Measurements from ENCODE around the gene TPT1. TPM values are rescaled to one million over a fixed set of nuclear protein-coding genes. Genes with fewer than 3 reads are reported as not detected.
A peak's percentile ranks its signal among the peaks of the same experiment; 100 is the strongest.
"Not testable (repeated sequence)": the region's sequence is repeated elsewhere in the genome, so short reads cannot be mapped to it uniquely, and the experiment has no call there.

The TPT1 gene
- polyA plus RNA-seq, 3 donors, result 6,882 to 7,003 (median 6,931) TPM

DNA sequence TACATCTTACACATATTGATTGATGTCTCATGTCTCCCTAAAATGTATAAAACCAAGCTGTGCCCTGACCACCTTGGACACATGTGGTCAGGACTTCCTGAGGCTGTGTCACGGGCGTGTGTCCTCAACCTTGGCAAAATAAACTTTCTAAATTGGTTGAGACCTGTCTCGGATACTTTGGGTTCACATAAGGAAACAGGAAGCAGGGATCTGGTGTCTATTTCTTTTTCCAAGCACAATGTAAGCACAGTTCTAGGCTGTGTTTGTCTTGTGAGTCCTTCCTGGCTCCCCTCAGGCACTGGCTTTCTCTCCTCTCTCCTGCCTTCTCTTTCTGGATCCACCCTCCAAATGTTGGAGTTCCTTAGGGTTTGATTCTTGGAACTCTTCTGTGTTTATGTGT lies 27.6 kb upstream of the TPT1 start:
- DNase-seq (ENCODE audit: low read depth in 3 of 3, low spot score in 2 of 3), result no peak

DNA sequence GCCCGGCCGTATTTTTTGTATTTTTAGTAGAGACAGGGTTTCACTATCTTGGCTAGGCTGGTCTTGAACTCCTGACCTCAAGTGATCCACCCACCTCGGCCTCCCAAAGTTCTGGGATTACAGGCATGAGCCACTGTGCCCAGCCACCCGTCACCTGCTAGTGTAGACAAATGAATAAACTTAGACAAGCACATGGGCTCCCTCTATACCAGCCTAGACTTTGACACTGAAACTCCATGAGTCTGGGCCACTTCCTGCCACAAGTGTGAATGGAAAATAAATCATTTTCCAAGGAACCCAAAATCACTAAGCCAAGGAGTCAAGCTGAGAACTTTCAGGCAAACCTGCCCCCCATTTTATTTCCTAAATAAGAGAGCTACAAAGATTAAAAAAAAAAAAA lies 27.0 kb upstream of the TPT1 start:
- no peak for DNase-seq (ENCODE audit: low read depth in 3 of 3, low spot score in 2 of 3)

DNA sequence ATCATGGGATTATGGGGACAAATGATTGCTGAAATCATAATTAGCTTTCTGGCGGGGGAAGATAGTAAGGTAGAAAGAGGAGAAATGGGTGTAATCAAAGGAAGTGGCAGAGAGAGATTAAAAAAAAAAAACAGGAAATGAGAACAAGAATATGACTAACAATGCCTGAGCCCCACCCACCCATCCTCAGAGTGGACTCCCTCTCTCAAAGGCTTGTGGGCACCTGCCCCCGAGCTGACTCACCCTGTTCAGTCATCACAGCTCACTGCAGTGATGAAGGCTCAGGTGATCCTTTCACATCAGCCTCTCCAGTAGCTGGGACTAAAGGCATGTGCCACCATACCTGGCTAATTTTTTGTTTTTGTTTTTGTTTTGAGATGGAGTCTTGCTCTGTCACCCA lies 26.4 kb upstream of the TPT1 start:
- DNase-seq (ENCODE audit: low read depth in 3 of 3, low spot score in 2 of 3), result no peak

DNA sequence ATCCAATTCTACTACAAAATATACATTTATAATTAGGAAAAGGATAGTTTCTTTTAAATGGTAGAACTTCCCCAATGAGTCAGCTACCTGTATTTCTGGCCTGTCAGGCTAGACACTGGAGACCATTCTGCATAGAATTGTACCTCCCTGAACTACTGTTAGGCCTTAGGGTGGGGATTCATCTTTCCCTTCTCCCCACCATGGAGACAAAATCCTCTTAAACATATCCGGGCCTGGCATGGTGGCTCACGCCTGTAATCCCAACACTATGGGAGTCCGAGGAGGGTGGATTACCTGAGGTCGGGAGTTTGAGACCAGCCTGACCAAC lies 24.5 kb upstream of the TPT1 start:
- DNase-seq (ENCODE audit: low read depth in 3 of 3, low spot score in 2 of 3), result no peak

DNA sequence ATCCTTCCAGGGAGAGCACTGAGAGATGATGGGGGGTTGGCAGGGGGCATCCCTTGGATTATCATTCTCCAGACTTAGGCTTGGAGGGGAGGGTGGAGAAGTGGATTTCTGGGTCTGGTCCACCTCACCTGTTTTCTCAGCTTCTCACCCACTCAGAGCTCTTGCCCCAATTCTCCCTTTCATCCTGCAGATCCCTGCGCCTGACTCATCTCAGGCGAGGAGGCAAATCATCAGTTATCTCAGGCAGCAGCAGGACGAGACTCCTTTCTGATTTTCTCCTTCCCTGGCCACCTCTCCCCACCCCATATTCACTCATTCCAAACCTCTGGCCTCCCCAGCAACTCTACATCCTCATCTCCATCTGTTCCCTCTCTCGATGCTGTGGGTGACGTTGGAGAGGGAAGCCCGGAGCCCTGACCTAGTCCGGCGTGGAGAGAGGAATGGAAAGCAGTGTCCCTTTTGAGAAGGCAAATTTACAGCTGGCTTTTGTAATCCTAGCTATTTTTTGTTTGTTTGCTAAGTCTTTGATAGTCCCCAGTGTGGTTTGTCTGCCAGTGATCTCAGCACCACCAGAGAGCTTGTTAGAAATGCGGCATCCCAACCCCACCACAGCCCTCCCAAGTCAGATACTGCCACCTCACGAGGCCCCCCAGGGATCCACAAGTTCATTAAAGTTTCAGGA lies 24.0 kb upstream of the TPT1 start:
- DNase-seq (ENCODE audit: low read depth in 3 of 3, low spot score in 2 of 3), result no peak

DNA sequence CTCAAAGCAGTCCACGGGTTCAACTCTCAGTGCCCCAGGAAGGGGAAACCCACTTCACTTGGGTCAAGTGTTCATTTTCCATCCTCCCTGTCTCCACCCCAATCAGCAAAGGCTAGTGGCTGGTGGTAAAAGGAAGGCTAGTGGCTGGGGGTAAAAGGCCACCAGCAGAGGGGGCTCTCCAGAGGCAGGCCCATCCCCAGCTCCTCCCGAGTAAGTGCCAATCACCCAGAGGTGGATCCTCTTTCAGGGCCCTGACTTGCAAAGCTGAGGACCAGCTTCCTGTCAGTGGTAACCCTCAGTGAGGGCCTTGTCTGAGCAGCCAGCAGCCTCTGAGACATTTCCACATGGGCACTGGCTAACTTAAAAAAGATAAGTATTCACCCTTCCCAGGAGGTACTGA lies 22.0 kb upstream of the TPT1 start:
- no peak for DNase-seq (ENCODE audit: low read depth in 3 of 3, low spot score in 2 of 3)

DNA sequence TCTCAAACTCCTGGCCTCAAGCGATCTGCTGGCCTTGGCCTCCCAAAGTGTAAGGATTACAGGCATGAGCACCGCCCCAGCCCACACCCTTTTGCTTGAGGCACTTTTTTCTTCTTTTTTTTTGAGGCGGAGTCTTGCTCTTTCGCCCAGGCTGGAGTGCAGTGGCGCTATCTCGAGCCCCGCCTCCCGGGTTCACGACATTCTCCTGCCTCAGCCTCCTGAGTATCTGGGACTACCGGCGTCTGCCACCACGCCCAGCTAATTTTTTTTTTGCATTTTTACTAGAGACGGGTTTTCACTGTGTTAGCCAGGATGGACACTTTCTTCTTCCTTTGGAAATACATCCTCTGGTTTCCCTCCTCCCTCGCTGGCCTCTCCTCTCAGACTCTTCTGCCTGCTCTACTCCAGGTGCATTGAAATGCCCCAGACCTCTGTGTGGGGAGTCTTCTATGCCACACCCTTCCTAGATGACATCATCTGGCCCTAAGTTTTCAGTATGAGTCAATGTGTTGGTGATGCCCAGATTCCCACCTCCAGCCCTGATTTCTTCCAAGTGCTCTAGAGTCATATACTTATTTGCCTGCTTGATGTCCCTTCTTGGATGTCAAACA lies 20.7 kb upstream of the TPT1 start:
- no peak for DNase-seq (ENCODE audit: low read depth in 3 of 3, low spot score in 2 of 3)

DNA sequence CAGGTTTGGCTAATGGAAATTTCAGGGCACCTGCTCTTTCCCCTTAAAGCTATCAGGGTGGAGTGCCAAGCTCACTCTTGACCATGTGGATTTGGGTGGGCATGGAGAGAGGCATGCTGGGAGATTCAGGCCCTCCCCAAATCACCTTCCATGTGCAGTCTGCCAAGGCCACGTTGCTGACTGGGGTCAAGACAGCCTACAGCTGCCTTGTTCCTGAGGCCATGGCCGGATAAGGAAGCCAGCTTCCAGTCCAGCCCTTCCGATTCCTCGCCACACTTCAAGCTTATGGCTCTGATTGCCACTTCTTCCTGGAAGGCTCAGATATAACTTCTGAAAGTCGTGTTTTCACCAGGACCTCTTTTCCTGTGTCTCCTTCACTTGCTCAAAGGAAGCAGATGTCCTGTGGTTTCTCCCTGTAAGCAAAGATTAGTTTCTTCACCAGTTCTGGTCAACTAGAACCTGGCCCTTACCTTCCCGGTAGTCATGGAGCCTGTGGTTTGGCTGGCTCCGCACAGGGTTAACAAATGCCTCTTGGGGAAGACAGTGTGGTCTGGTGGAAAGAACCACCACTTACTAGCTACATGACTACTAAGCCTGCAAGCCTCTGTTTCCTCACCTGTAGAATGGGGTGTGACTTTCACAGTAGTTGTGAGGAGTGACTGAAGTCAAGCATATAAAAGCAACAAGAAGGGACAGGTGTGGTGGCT lies 16.1 kb upstream of the TPT1 start:
- no peak for DNase-seq (ENCODE audit: low read depth in 3 of 3, low spot score in 2 of 3)

DNA sequence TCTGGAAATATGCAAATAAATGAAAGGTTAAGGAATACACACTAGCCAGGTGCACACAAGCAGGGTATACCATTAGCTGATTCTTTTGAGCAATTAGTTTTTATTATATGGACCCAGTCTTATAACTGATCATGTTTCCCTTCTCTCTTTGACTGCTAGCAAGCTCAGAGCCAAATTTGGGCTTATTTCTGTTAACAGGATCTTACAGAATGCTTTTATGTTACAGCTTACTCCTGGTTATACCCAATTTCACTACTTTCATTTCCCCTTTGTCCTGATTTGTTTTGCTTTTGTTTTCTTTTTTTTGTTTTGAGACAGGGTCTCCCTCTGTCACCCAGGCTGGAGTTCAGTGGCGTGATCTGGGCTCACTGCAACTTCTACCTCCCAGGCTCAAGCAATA lies 12.9 kb upstream of the TPT1 start:
- no peak for DNase-seq (ENCODE audit: low read depth in 3 of 3, low spot score in 2 of 3)

DNA sequence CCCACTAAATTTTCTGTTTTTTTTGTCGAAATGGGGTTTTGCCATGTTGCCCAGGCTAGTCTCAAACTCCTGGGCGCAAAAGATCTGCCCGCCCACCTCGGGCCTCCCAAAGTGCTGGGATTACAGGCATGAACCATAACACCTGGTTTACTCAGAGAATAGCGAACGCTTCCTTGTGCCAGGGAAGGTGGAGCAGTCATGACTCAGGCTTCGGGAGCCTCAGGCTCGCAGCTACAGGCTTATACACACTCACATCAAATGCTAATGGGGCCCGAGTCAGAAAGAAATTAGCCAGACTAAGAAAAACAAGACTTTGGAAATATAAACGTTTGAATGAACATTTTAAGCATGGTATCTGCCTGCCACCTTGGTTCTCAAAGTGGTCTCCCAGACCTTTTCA lies 11.0 kb upstream of the TPT1 start:
- DNase-seq (ENCODE audit: low read depth in 3 of 3, low spot score in 2 of 3), result no peak

DNA sequence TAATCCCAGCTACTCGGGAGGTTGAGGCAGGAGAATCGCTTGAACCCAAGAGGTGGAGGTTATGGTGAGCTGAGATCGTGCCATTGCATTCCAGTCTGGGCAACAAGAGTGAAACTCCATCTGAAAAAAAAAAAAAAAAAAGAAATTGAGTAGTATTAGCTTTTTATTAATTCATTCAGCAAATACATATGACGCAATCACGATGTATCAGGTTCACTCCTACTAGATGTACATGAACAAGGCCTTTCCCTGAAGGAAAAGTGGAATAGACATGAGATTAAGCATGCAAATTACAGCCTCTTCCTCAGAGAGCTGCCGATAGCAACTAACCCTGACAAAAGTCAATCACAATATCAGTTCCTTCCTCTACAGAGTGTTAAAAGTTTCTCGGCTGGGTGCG lies 9.2 kb upstream of the TPT1 start:
- DNase-seq (ENCODE audit: low read depth in 3 of 3, low spot score in 2 of 3), result no peak

DNA sequence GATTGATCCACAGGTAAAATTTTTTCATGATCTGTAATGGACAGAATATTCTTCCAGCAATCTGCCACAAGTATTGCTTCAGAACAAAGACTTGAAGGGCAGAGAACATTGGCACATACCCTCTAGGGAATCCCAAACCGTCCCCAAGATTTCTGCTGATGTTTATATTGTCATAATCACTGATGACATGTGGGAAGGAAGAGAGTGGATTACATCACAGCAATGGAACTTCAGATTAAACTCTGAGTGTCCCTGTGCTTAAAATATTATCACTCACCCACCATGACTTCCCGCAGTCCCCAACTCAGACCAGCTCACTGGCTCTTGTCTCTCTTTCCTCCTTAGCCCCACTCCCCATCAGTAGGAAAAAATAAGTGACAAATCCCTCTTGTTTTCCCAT lies 8.5 kb upstream of the TPT1 start:
- no peak for DNase-seq (ENCODE audit: low read depth in 3 of 3, low spot score in 2 of 3)

DNA sequence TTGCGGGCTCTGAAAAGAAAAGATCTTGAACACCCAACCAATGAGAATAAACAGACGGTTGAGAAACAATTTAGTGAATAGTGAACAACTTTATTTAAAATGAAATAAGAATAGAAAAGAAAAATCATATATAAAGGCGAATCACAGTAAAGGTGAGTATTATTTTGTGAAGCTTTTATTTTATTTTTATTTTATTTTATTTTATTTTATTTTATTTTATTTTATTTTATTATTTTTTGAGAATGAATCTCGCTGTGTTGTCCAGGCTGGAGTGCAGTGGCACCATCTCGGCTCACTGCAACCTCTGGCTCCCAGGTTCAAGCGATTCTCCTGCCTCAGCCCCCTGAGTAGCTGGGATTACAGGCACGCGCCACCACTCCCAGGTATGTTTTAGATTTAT lies 3.1 kb upstream of the TPT1 start:
- DNase-seq (ENCODE audit: low read depth in 3 of 3, low spot score in 2 of 3), result not testable (repeated sequence)

DNA sequence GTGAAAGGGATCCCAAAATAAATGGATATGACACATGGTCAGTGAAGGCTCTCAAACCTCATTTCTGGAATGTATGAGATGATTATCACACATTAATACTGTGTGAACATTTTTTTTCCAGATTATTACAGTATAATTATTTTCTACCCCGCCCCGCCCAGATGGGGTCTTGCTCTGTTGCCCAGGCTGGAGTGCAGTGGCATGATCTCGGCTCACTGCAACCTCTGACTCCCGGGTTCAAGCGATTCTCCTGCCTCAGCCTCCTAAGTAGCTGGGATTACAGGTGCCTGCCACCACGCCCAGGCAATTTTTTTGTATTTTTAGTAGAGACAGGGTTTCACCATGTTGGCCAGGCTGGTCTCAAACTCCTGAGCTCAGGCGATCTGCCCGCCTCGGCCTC lies 2.1 kb upstream of the TPT1 start:
- DNase-seq (ENCODE audit: low read depth in 3 of 3, low spot score in 2 of 3), result not testable (repeated sequence)

DNA sequence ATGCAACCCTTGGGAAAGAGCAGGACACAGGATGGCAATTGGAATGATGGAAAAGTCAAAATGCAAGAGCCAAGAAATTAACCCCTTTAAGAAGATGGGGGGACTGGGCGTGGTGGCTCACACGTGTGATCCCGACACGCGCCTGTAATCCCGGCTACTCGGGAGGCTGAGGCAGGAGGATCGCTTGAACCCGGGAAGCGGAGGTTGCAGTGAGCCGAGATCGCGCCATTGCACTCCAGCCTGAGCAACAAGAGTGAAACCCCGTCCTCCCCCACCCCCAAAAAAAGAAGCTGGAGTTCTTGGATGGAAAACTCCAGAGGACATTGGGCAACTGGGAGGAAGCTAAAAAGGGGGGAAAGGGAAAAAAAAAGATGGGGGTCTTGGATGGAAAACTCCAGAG lies 1.7 kb upstream of the TPT1 start:
- not testable (repeated sequence) for DNase-seq (ENCODE audit: low read depth in 3 of 3, low spot score in 2 of 3)

DNA sequence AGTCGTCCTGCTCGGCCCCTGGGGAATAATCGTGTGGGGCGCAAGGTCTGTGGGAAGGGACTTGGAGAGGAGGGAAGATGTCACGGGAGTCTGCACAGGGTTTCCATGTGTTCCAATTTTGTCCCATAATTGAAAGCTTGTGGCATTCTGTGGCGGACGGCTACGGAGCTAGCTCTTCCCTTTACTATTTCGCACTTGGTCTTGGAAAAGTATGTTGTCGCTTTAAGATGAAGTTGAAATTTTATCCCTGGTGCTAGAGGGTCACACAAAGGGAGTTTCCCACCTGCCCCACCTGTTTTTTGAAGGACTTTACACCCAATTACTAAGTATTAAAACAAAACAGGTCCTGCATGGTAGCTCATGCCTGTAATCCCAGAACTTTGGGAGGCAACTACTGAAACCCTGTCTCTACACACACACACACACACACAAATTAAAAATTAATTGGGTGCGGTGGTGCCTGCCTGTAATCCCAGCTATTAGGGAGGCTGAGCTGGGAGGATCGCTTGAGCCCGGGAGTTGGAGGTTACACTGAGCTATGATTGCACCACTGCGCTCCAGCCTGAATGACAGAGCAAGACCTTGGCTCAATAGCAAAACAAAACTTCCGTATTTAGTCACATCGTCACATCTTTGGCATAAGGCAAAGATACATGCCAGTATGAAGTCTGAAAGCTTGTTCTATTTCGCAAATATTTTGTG lies 967 bp upstream of the TPT1 start:
- peak in 2 of 3 donors; percentile 32 to 36 for DNase-seq (ENCODE audit: low read depth in 3 of 3, low spot score in 2 of 3)

DNA sequence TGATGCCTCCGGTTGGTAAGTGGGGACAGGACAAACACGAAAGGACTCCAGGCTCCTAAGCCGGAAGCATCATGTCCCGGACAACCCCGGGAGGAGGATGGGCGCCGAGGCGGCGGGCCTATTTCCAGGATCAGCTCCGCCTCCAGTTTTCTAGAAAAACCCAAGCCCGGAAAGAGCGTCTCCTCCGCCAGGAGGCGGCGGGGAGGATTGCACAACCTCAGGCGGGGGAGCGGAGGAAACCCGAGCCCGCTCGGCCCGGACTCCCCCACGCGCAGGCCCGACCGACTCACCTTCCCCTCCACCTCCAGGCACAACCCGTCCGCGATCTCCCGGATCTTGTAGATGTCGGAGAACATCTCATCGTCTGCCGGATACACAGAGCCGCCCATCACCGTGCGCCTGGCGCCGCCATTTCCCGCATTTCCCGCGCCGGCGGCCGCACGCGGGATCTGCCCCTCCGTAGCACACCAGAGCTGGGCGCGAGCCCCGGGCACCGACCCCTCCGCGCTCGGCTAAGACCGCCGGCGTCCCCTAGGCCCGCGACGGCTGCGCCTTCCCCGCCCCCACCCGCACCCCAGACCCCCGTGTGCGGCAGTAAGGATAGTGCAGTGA lies 455 bp downstream of the TPT1 start:
- peak; percentile 81 to 88 (median 82) for DNase-seq (ENCODE audit: low read depth in 3 of 3, low spot score in 2 of 3)

DNA sequence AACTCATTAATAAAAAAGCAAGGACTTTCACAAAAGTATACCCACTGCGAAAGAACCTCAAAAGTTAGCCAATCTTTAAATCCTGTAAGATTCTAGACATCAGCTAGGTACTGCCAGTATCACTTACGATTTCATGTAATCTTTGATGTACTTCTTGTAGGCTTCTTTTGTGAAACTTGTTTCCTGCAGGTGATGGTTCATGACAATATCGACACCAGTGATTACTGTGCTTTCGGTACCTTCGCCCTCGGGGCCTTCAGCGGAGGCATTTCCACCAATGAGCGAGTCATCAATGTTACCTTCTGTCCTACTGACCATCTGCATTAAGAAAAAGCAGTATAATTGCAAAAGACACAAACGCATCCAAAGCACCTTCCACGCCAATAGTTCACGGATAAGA lies 1.1 kb downstream of the TPT1 start:
- DNase-seq (ENCODE audit: low read depth in 3 of 3, low spot score in 2 of 3), result no peak

DNA sequence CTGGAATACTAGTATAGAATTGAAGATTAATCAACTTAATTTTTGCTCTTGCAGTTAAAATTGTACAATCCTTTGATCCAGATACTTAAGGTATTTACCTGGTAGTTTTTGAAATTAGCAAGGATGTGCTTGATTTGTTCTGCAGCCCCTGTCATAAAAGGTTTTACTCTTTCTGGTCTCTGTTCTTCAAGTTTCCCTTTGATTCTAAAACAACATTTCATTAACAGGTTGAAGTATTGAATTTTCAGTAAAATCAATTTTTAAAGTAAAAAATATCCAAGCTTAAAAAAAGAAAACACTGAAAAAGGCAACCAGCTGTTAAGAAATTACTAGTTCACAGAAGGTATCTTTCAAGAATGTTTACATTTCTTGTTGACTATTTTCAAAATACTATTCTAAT lies 1.6 kb downstream of the TPT1 start:
- DNase-seq (ENCODE audit: low read depth in 3 of 3, low spot score in 2 of 3), result no peak

DNA sequence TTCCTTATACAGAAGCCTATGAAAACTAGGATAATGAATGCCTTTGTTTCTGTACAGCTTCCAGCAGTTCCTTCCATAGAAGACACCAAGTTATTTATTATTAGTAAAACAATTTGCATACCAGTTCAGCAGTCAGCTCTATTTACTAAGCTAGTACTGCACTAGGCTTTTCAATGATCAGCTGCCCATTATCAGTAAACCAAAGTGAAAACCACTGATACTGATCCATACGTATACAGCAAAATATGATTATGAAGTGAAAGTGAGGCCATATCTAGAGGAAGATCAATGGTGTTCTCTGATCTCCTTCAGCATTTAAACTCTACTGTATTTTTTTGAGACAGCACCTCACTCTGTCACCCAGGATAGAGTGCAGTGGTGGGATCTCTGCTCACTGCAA lies 3.2 kb downstream of the TPT1 start:
- no peak for DNase-seq (ENCODE audit: low read depth in 3 of 3, low spot score in 2 of 3)

DNA sequence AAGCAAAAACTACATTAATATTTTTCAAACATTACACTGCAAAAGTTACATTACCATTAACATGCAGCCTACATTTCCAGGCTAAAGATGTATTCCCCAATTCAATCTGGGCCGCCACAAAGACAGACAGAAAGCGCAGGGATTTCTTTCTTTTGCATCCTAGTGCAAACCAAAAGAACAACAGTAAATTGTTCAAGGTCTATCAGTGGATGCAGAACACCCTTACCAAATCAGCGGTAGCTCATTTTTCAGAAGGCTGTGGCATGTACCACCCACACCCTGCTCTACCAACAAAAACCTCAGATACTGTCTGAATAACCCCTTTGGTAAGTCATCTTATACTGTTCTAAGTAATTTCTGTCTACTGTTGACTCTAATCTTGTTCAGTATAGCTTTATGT lies 3.6 kb downstream of the TPT1 start:
- no peak for DNase-seq (ENCODE audit: low read depth in 3 of 3, low spot score in 2 of 3)

Data from right renal cortex interstitium (tissue), 3 donors.